HG03439 (cell line): ENCODE data around the gene GM2A.
"Not testable (repeated sequence)": the region's sequence is repeated elsewhere in the genome, so short reads cannot be mapped to it uniquely, and the experiment has no call there.

ENCODE experiments used
- ATAC-seq: cut with Tn5 transposase; IDR thresholded peaks from one replicate; pipeline ENCODE4 v1.9.1; 2021; ENCODE audit warnings: mild to moderate bottlenecking, moderate library complexity; ENCODE audit not compliant: unreplicated experiment

The GM2A gene

GRCh38 chr5:151284392-151284967 lies 31.5 kb downstream of the GM2A start:
- ATAC-seq, result no peak

GRCh38 chr5:151285683-151286082 lies 32.7 kb downstream of the GM2A start:
- ATAC-seq, result no peak

- no peak for ATAC-seq
Observed at GRCh38 chr5:151286246-151286645, 33.3 kb downstream of the GM2A start.

GRCh38 chr5:151288180-151288579 lies 35.2 kb downstream of the GM2A start:
- ATAC-seq, result no peak

- no peak for ATAC-seq
Observed at GRCh38 chr5:151293624-151294023, 40.6 kb downstream of the GM2A start.

GRCh38 chr5:151295138-151295537 lies 42.2 kb downstream of the GM2A start:
- ATAC-seq, result no peak

- ATAC-seq, result no peak
Observed at GRCh38 chr5:151295791-151296477, 42.9 kb downstream of the GM2A start.

- no peak for ATAC-seq
Observed at GRCh38 chr5:151296478-151296830, 43.5 kb downstream of the GM2A start.

- no peak for ATAC-seq
Observed at GRCh38 chr5:151296974-151297373, 44.0 kb downstream of the GM2A start.

GRCh38 chr5:151298063-151298855 lies 45.3 kb downstream of the GM2A start:
- ATAC-seq, result no peak

- no peak for ATAC-seq
Observed at GRCh38 chr5:151303666-151304065, 50.7 kb downstream of the GM2A start, which contains the start of gene SLC36A3. TSS of gene SLC36A3 (minus strand) at chr5:151303766. CDS start at chr5:151303354, 412 bp downstream.

GRCh38 chr5:151309266-151309665 lies 56.3 kb downstream of the GM2A start:
- not testable (repeated sequence) for ATAC-seq

GRCh38 chr5:151309821-151310220 lies 56.8 kb downstream of the GM2A start:
- not testable (repeated sequence) for ATAC-seq

GRCh38 chr5:151310932-151311331 lies 57.9 kb downstream of the GM2A start:
- no peak for ATAC-seq

GRCh38 chr5:151312756-151313324 lies 59.9 kb downstream of the GM2A start:
- ATAC-seq, result no peak

- ATAC-seq, result no peak
Observed at GRCh38 chr5:151313357-151313756, 60.4 kb downstream of the GM2A start.

GRCh38 chr5:151315998-151316597 lies 63.1 kb downstream of the GM2A start:
- peak; percentile 74 for ATAC-seq

- no peak for ATAC-seq
Observed at GRCh38 chr5:151317871-151318270, 64.9 kb downstream of the GM2A start.

- no peak for ATAC-seq
Observed at GRCh38 chr5:151318850-151319732, 66.1 kb downstream of the GM2A start.
